ENCODE results near the gene PPP2R3C. TPM values are rescaled to one million over a fixed set of nuclear protein-coding genes. Genes with fewer than 3 reads are reported as not detected.

The PPP2R3C gene
- total RNA-seq, result 10 to 100 TPM; 10.0 to 14.2 (median 12.4) TPM

GRCh38 chr14:35121887-35122695, at the start of gene PPP2R3C, which contains the start of gene PRORP:
PPP2R3C (minus strand) TSS chr14:35121990; CDS start chr14:35121959, 31 bp downstream.
PRORP (plus strand) TSS chr14:35122552; CDS start chr14:35123246, 694 bp downstream.
- Histone ChIP-seq H3K27me3 (no peaks in the 10 kb centered on the region), H3K27ac (peak within 1 kb of the TSS; percentile 97), H3K4me3 (peak within 1 kb of the TSS; percentile 67), H3K9me3 (no peaks in the 10 kb centered on the region), H3K4me1 (peaks cover 33% of the 10 kb centered on the region), H3K36me3 (no peaks in the 10 kb centered on the region)
- TF ChIP-seq POLR2AphosphoS5 (IDR thresholded peaks at IDR 0.05) (peak; percentile 1 to 89 (median 73)), EP300 (IDR thresholded peaks at IDR 0.05) (no peak)
- peak; percentile 93 to 96 for DNase-seq (ENCODE audit: low spot score in 2 of 2)
- under 1% methylated on average over 45 of the region's 57 CpGs for WGBS

DNA sequence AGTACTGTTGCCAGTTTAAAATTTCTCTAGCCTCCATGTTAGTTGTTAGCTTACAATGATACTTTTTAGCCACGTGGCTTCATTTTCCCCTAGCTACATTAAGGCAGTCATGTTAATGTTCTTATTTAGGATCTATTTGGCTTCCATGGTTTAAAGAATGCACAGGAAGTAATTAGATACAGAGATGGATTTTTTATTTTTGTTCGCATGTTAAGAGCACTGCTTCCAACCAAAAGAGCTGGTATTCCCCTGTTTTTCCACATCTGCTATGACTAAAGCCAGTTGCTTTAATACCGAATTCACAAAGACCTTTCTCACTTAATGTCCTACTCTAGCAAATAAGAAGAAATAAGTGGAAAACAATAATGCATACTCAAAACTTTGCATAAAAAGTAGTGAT, 45.7 kb upstream of the PPP2R3C start:
- 50% methylated on average over 3 of the region's 3 CpGs for WGBS
- Histone ChIP-seq H3K36me3 (peaks cover 4% of the 10 kb centered on the region), H3K27ac (no peak overlapping the region), H3K27me3 (no peaks in the 10 kb centered on the region), H3K4me3 (no peak overlapping the region), H3K4me1 (no peaks in the 10 kb centered on the region), H3K9me3 (no peaks in the 10 kb centered on the region)
- no peak for TF ChIP-seq POLR2A (IDR thresholded peaks at IDR 0.05)
- DNase-seq (ENCODE audit: low spot score in 2 of 2), result no peak

DNA sequence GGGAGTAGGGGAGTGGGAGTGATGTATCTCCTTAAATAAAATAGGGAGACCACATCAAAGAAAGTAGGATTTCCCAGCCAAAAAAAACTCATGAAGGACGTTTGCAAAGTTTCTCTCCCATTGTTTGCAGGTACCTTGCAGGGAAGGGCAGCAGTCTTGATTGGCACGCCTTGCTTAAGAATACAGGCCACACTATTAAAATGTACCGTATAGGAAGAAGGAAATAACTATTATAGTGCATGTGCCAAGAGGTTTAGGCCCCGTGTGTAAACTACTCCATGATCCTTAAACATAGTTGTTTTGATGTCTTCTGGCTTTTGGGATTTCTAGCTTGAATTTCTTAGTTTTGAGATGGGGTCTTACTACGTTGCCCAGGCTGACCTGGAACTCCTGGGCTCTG, 43.1 kb upstream of the PPP2R3C start:
- Histone ChIP-seq H3K36me3 (peaks cover 2% of the 10 kb centered on the region), H3K4me3 (no peak overlapping the region), H3K27me3 (no peaks in the 10 kb centered on the region), H3K27ac (no peak overlapping the region), H3K9me3 (no peaks in the 10 kb centered on the region), H3K4me1 (no peaks in the 10 kb centered on the region)
- no peak for TF ChIP-seq CTCF (IDR thresholded peaks at IDR 0.05)
- no peak for TF ChIP-seq POLR2AphosphoS5 (IDR thresholded peaks at IDR 0.05)
- no peak for TF ChIP-seq EP300 (IDR thresholded peaks at IDR 0.05)
- TF ChIP-seq POLR2A (IDR thresholded peaks at IDR 0.05), result no peak
- WGBS, result 74% methylated on average over 5 of the region's 5 CpGs
- no peak for DNase-seq (ENCODE audit: low spot score in 2 of 2)

- TF ChIP-seq EP300 (IDR thresholded peaks at IDR 0.05) (no peak), POLR2AphosphoS5 (IDR thresholded peaks at IDR 0.05) (no peak), POLR2A (IDR thresholded peaks at IDR 0.05) (no peak), CTCF (IDR thresholded peaks at IDR 0.05) (no peak)
- no peak overlapping the region for H3K27ac ChIP-seq
- H3K4me1 ChIP-seq, result no peaks in the 10 kb centered on the region
- DNase-seq (ENCODE audit: low spot score in 2 of 2), result no peak
- no peaks in the 10 kb centered on the region for H3K9me3 ChIP-seq
- WGBS, result 95% methylated on average over 1 of the region's 1 CpG
- peaks cover 2% of the 10 kb centered on the region for H3K36me3 ChIP-seq
- H3K27me3 ChIP-seq, result no peaks in the 10 kb centered on the region
- H3K4me3 ChIP-seq, result no peak overlapping the region
These were observed 41.6 kb upstream of the PPP2R3C start for GRCh38 chr14:35163384-35163783.

GRCh38 chr14:35161231-35161630, 39.4 kb upstream of the PPP2R3C start:
- TF ChIP-seq POLR2AphosphoS5 (IDR thresholded peaks at IDR 0.05) (no peak), EP300 (IDR thresholded peaks at IDR 0.05) (no peak), CTCF (IDR thresholded peaks at IDR 0.05) (no peak), POLR2A (IDR thresholded peaks at IDR 0.05) (no peak)
- DNase-seq (ENCODE audit: low spot score in 2 of 2), result no peak
- H3K36me3 ChIP-seq, result no peaks in the 10 kb centered on the region
- no peaks in the 10 kb centered on the region for H3K27me3 ChIP-seq
- WGBS, result 76% methylated on average over 5 of the region's 5 CpGs
- H3K4me1 ChIP-seq, result peaks cover 3% of the 10 kb centered on the region
- no peak overlapping the region for H3K4me3 ChIP-seq
- H3K9me3 ChIP-seq, result no peaks in the 10 kb centered on the region
- no peak overlapping the region for H3K27ac ChIP-seq

DNA sequence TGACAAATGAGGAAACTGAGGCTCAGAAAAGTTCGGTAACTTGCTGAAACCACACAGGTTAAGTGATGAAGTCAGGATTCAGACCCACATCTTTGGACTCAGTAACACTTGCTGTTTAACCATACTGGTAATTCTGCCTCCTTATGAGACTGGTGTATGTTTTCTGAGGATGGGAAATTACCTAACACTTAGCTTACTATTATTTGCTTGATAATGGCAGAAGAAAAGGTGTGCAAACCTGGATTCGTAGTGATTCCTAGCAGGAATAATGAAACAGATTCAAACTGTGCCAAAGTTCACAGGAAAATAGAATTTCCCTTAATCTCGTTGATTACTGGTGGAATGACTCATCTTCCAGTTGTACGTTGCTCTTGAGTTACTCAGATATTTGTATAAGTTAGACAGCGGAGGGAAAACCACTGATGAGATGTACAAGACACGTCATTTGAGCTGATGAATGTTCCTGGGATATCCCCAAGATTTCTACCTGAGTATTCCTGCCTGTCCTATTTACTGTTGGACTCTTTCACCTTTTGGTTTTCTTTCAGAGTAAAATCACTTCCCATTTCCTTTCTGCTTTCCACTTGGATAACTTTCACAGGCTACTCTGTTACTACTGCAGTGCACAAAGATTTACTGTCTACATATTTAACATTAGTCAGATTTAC, 38.1 kb upstream of the PPP2R3C start:
- no peak for TF ChIP-seq POLR2A (IDR thresholded peaks at IDR 0.05)
- no peak for TF ChIP-seq POLR2AphosphoS5 (IDR thresholded peaks at IDR 0.05)
- no peak for TF ChIP-seq EP300 (IDR thresholded peaks at IDR 0.05)
- TF ChIP-seq CTCF (IDR thresholded peaks at IDR 0.05), result no peak
- no peaks in the 10 kb centered on the region for H3K9me3 ChIP-seq
- H3K27ac ChIP-seq, result no peak overlapping the region
- WGBS, result 52% methylated on average over 6 of the region's 6 CpGs
- DNase-seq (ENCODE audit: low spot score in 2 of 2), result no peak
- no peaks in the 10 kb centered on the region for H3K27me3 ChIP-seq
- H3K4me1 ChIP-seq, result peaks cover 12% of the 10 kb centered on the region
- H3K36me3 ChIP-seq, result no peaks in the 10 kb centered on the region
- H3K4me3 ChIP-seq, result no peak overlapping the region
